HEK293 (cell line): ENCODE measurements around the gene PLCG1.

Source experiments
- CTCF ChIA-PET: fragments of 350-600 bp; formaldehyde crosslinking; extraction: SDS; loops from one replicate; lab custom pipeline; 2021; ENCODE audit warnings: antibody characterized with exemption; lab: Yijun Ruan, JAX
- POLR2A ChIA-PET: fragments of 300-600 bp; formaldehyde crosslinking; extraction: SDS; loops from one replicate; lab custom pipeline; 2020; ENCODE audit warnings: antibody characterized with exemption, inconsistent platforms; lab: Yijun Ruan, JAX
- H3K27ac ChIP-seq: fragments of 200-500 bp; sonication (Bioruptor generic); 2 replicates; pipeline ENCODE4 v1.5.1; 2014; ENCODE audit warnings: low read depth, low read length, control low read depth, inconsistent platforms; ENCODE audit errors: extremely low read depth
- H3K36me3 ChIP-seq, 2 experiments: fragments of 200-500 bp in 1 of 2; sonication (Bioruptor generic) in 1 of 2; 1 replicate in 1 of 2; 2 replicates in 1 of 2; pipeline ENCODE4 v1.5.1; 2014 to 2017; ENCODE audit warnings: inconsistent platforms in 2 of 2, low read length in 2 of 2; ENCODE audit not compliant: control insufficient read depth in 2 of 2, insufficient read depth in 1 of 2
- H3K4me1 ChIP-seq: fragments of 200-500 bp; sonication (Bioruptor generic); 2 replicates; pipeline ENCODE4 v1.5.1; 2014; ENCODE audit warnings: mild to moderate bottlenecking, low read length, inconsistent platforms; ENCODE audit not compliant: control insufficient read depth, insufficient read depth
- H3K4me3 ChIP-seq: 2 replicates; pipeline ENCODE4 v1.5.1; 2011; ENCODE audit warnings: low read depth, mild to moderate bottlenecking, control low read depth, low read length, moderate library complexity
- H3K9me3 ChIP-seq: fragments of 200-500 bp; sonication (Bioruptor generic); 2 replicates; pipeline ENCODE4 v1.5.1; 2014; ENCODE audit warnings: low read depth, low read length, inconsistent platforms; ENCODE audit not compliant: control insufficient read depth, insufficient read depth
- CTCF ChIP-seq: fragments of 450-650 bp; formaldehyde crosslinking; IDR thresholded peaks from 2 replicates; pipeline ENCODE4 v1.5.1; 2016; ENCODE audit warnings: missing biosample characterization, missing genetic modification characterization
- HOXA7 ChIP-seq: sonication (generic); formaldehyde crosslinking; IDR thresholded peaks from 2 replicates; pipeline ENCODE4 v1.8.1; 2022; ENCODE audit warnings: missing genetic modification reagents, borderline replicate concordance
- KLF10 ChIP-seq: fragments of 450-650 bp; IDR thresholded peaks from 2 replicates; pipeline ENCODE4 v1.5.1; 2018; ENCODE audit warnings: missing biosample characterization, mild to moderate bottlenecking, missing genetic modification characterization
- KLF8 ChIP-seq: fragments of 450-650 bp; formaldehyde crosslinking; IDR thresholded peaks from 2 replicates; pipeline ENCODE4 v1.5.1; 2016; ENCODE audit warnings: missing biosample characterization, missing genetic modification characterization
- OSR2 ChIP-seq: fragments of 450-650 bp; formaldehyde crosslinking; IDR thresholded peaks from 2 replicates; pipeline ENCODE4 v1.5.1; 2016; ENCODE audit warnings: missing biosample characterization, missing genetic modification characterization
- PBX3 ChIP-seq: sonication (generic); formaldehyde crosslinking; IDR thresholded peaks from 2 replicates; pipeline ENCODE4 v1.8.1; 2022; ENCODE audit warnings: mild to moderate bottlenecking, moderate library complexity, missing genetic modification reagents
- REST ChIP-seq: fragments of 450-650 bp; formaldehyde crosslinking; IDR thresholded peaks from 2 replicates; pipeline ENCODE4 v1.5.1; 2016; ENCODE audit warnings: missing biosample characterization, missing genetic modification characterization
- SCRT2 ChIP-seq: fragments of 450-650 bp; formaldehyde crosslinking; IDR thresholded peaks from 2 replicates; pipeline ENCODE4 v1.5.1; 2016; ENCODE audit warnings: missing biosample characterization, missing genetic modification characterization
- ZBTB44 ChIP-seq: fragments of 450-650 bp; IDR thresholded peaks from 2 replicates; pipeline ENCODE4 v1.5.1; 2018; ENCODE audit warnings: missing biosample characterization, mild to moderate bottlenecking, missing genetic modification characterization
- ZNF114 ChIP-seq: fragments of 450-650 bp; formaldehyde crosslinking; IDR thresholded peaks from 2 replicates; pipeline ENCODE4 v1.5.0; 2017; ENCODE audit warnings: missing biosample characterization, missing genetic modification characterization
- ZNF133 ChIP-seq: fragments of 450-650 bp; formaldehyde crosslinking; IDR thresholded peaks from 2 replicates; pipeline ENCODE4 v1.5.1; 2016; ENCODE audit warnings: missing biosample characterization, missing genetic modification characterization
- ZNF18 ChIP-seq: fragments of 450-650 bp; formaldehyde crosslinking; IDR thresholded peaks from 2 replicates; pipeline ENCODE4 v1.5.1; 2016; ENCODE audit warnings: missing biosample characterization, missing genetic modification characterization
- ZNF266 ChIP-seq: fragments of 450-650 bp; formaldehyde crosslinking; IDR thresholded peaks from 2 replicates; pipeline ENCODE4 v1.5.1; 2016; ENCODE audit warnings: missing biosample characterization, missing genetic modification characterization, low read depth
- ZNF350 ChIP-seq: fragments of 450-650 bp; formaldehyde crosslinking; IDR thresholded peaks from 2 replicates; pipeline ENCODE4 v1.5.0; 2017; ENCODE audit warnings: missing biosample characterization, mild to moderate bottlenecking, missing genetic modification characterization
- ZNF521 ChIP-seq: fragments of 450-650 bp; formaldehyde crosslinking; IDR thresholded peaks from 2 replicates; pipeline ENCODE4 v1.5.1; 2017; ENCODE audit warnings: missing biosample characterization, mild to moderate bottlenecking, missing genetic modification characterization
- ZNF558 ChIP-seq: fragments of 450-650 bp; formaldehyde crosslinking; IDR thresholded peaks from 2 replicates; pipeline ENCODE4 v1.5.1; 2016; ENCODE audit warnings: missing biosample characterization, missing genetic modification characterization
- ZNF600 ChIP-seq: fragments of 450-650 bp; formaldehyde crosslinking; IDR thresholded peaks from 2 replicates; pipeline ENCODE4 v1.5.1; 2016; ENCODE audit warnings: missing biosample characterization, missing genetic modification characterization
- ZNF629 ChIP-seq: fragments of 450-650 bp; formaldehyde crosslinking; IDR thresholded peaks from 2 replicates; pipeline ENCODE4 v1.5.1; 2017; ENCODE audit warnings: missing biosample characterization, missing genetic modification characterization
- ZNF660 ChIP-seq: fragments of 450-650 bp; IDR thresholded peaks from 2 replicates; pipeline ENCODE4 v1.5.1; 2018; ENCODE audit warnings: missing biosample characterization, mild to moderate bottlenecking, missing genetic modification characterization
- ZSCAN4 ChIP-seq: fragments of 450-650 bp; formaldehyde crosslinking; IDR thresholded peaks from 2 replicates; pipeline ENCODE4 v1.5.1; 2017; ENCODE audit warnings: missing biosample characterization, missing genetic modification characterization

The PLCG1 gene

GRCh38 chr20:41196653-41197225 is 59.4 kb downstream of the PLCG1 start (continued):
- TF ChIP-seq ZNF18 (no peak), KLF8 (tag by site-specific recombination) (no peak), ZNF600 (tag by site-specific recombination) (no peak), ZNF350 (no peak)

- no peaks in the 10 kb centered on the region for H3K4me1 ChIP-seq
- ChIA-PET POLR2A (interaction anchor here (0.7 kb wide), 1 partner anchor 190 kb away, joined by 3 read pairs; no protein-coding TSS in a partner anchor), CTCF (interaction anchor here (1.0 kb wide), 1 partner anchor 142 kb away, joined by 3 read pairs; the partner anchor contains the start of gene LPIN3)
- H3K36me3 ChIP-seq, result peaks cover 0 to 5% of the 10 kb centered on the region in 2 experiments; a peak in 1 of 3 replicates
- TF ChIP-seq ZNF558 (peak; percentile 100), HOXA7 (CRISPR knock-in tag) (no peak)
- no peak overlapping the region for H3K27ac ChIP-seq
- no peak overlapping the region for H3K4me3 ChIP-seq
- H3K9me3 ChIP-seq, result no peaks in the 10 kb centered on the region
Measured at GRCh38 chr20:41198443-41198842, 61.1 kb downstream of the PLCG1 start.

GRCh38 chr20:41200446-41201202 is 63.3 kb downstream of the PLCG1 start:
- H3K4me1 ChIP-seq, result no peaks in the 10 kb centered on the region
- H3K27ac ChIP-seq, result no peak overlapping the region
- H3K9me3 ChIP-seq, result no peaks in the 10 kb centered on the region
- ChIA-PET POLR2A (no interaction called here), CTCF (interaction anchor here (0.7 to 1.8 kb wide), 3 partner anchors 28 to 332 kb away, joined by 3 to 4 read pairs (median 3); partner anchors contain the start of gene LPIN3)
- H3K4me3 ChIP-seq, result no peak overlapping the region
- H3K36me3 ChIP-seq, result peaks cover 0 to 18% of the 10 kb centered on the region in 2 experiments; a peak in 1 of 3 replicates
- TF ChIP-seq ZNF660 (tag by site-specific recombination), result no peak
- TF ChIP-seq ZNF266 (tag by site-specific recombination), result no peak
- TF ChIP-seq SCRT2, result no peak
- no peak for TF ChIP-seq ZNF114
- no peak for TF ChIP-seq CTCF (tag by site-specific recombination)
- no peak for TF ChIP-seq KLF10 (tag by site-specific recombination)
- no peak for TF ChIP-seq REST (tag by site-specific recombination)
- no peak for TF ChIP-seq ZNF521 (tag by site-specific recombination)
- no peak for TF ChIP-seq PBX3
- no peak for TF ChIP-seq OSR2 (tag by site-specific recombination)
- no peak for TF ChIP-seq ZNF629 (tag by site-specific recombination)
- no peak for TF ChIP-seq ZBTB44 (tag by site-specific recombination)
- no peak for TF ChIP-seq ZSCAN4 (tag by site-specific recombination)
- no peak for TF ChIP-seq KLF8 (tag by site-specific recombination)
- TF ChIP-seq ZNF133 (tag by site-specific recombination), result no peak
